GM12892 (cell line): ENCODE data around the gene ZNF532.

Source experiments
- POLR2A ChIP-seq: IDR thresholded peaks from 2 replicates; pipeline ENCODE4 v1.6.1; 2011; ENCODE audit warnings: low read depth, low read length, control low read depth
- POLR2AphosphoS5 ChIP-seq: IDR thresholded peaks from 2 replicates; pipeline ENCODE4 v1.6.1; 2011; ENCODE audit warnings: low read depth, low read length, control low read depth

DNA sequence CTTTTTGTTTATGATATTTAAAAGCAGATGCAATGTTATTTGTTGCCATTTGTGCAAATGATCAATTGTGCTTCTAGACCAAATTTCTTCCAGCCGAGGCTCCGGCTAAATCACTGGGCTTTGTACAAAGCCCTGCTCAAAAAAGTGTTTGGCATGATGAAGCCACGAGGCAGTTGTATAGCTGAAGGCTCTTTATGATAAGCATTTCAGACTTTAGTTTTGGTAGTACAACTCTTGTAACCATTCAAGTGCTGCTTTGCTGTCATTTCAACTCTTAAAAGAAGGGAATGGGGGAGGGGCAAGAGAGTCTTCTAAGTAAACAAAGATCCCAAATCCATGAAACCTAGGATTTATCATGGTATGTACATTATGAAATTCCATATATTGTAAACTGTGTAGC lies 3.3 kb upstream of the ZNF532 start:
- TF ChIP-seq POLR2AphosphoS5 (no peak), POLR2A (no peak)
